Measurements from ENCODE around the gene EPN3.

Gene EPN3

GRCh38 chr17:50559674-50560184 is 27.2 kb downstream of the EPN3 start:
- peaks cover 13 to 54% (median 51%) of the 10 kb centered on the region in 3 experiments for H3K27me3 ChIP-seq (ENCODE audit: control insufficient read depth in 3 of 3, insufficient read depth in 3 of 3, low read depth in 1 of 3, low read length in 3 of 3)
- H4K8ac ChIP-seq (ENCODE audit: low read depth, low read length) = no peak overlapping the region
- H2AFZ ChIP-seq (ENCODE audit: low read length) = peak overlapping the region; percentile 97
- H3K4me2 ChIP-seq (ENCODE audit: insufficient read depth, low read length, poor library complexity, severe bottlenecking) = peak overlapping the region; percentile 94
- DNase-seq (ENCODE audit: low spot score) = no peak
- H4K91ac ChIP-seq (ENCODE audit: low read depth, low read length, poor library complexity) = no peak overlapping the region
- peak overlapping the region; percentile 95 for H2BK15ac ChIP-seq (ENCODE audit: low read length)
- H3K36me3 ChIP-seq (replicated peaks in 1 of 2; ENCODE audit: control insufficient read depth in 2 of 2, insufficient read depth in 2 of 2, low read length in 2 of 2) = no peaks in the 10 kb centered on the region
- peak overlapping the region; percentile 52 to 77 for H3K4me3 ChIP-seq (ENCODE audit: low read length in 2 of 2)
- H3K9ac ChIP-seq (ENCODE audit: low read depth, low read length, poor library complexity) = no peak overlapping the region
- peak overlapping the region; percentile 90 for H2BK12ac ChIP-seq (ENCODE audit: low read length)
- no peaks in the 10 kb centered on the region for H3K79me1 ChIP-seq (ENCODE audit: low read depth, low read length)
- no peaks in the 10 kb centered on the region for H3K9me3 ChIP-seq (replicated peaks in 1 of 2; ENCODE audit: control insufficient read depth in 2 of 2, insufficient read depth in 1 of 2, low read depth in 1 of 2, low read length in 2 of 2)
- no peak overlapping the region for H3K27ac ChIP-seq (replicated peaks; ENCODE audit: low read length)
- H3K14ac ChIP-seq (ENCODE audit: low read length) = no peak overlapping the region
- H3K4me1 ChIP-seq (ENCODE audit: control insufficient read depth in 2 of 2, insufficient read depth in 1 of 2, low read depth in 1 of 2, low read length in 2 of 2) = peaks cover 33 to 41% of the 10 kb centered on the region in 2 donors
- H3K4ac ChIP-seq (ENCODE audit: low read length) = no peak overlapping the region
- H2BK5ac ChIP-seq (ENCODE audit: low read length) = peak overlapping the region; percentile 54
- H3K23ac ChIP-seq (ENCODE audit: low read depth, low read length, poor library complexity) = no peak overlapping the region
- peak overlapping the region; percentile 97 for H2AK5ac ChIP-seq (ENCODE audit: low read depth, low read length)
- no CpG with 5 or more reads among the region's 27 CpGs for WGBS, 2 donors (ENCODE audit: extremely low coverage in 2 of 2, insufficient read length in 2 of 2, insufficient replicate concordance in 1 of 2)
- no peak overlapping the region for H2BK120ac ChIP-seq (ENCODE audit: low read depth, low read length)
- peak overlapping the region; percentile 95 for H3K18ac ChIP-seq (ENCODE audit: low read length)

- Histone ChIP-seq H2BK12ac (ENCODE audit: low read length) (peak within 1 kb of the TSS; percentile 90), H3K4me1 (ENCODE audit: control insufficient read depth in 2 of 2, insufficient read depth in 1 of 2, low read depth in 1 of 2, low read length in 2 of 2) (peaks cover 37 to 46% of the 10 kb centered on the region in 2 donors), H3K79me1 (ENCODE audit: low read depth, low read length) (no peaks in the 10 kb centered on the region), H4K8ac (ENCODE audit: low read depth, low read length) (no peak within 1 kb of the TSS), H4K91ac (ENCODE audit: low read depth, low read length, poor library complexity) (no peak within 1 kb of the TSS), H3K4me2 (ENCODE audit: insufficient read depth, low read length, poor library complexity, severe bottlenecking) (peak within 1 kb of the TSS; percentile 94), H3K14ac (ENCODE audit: low read length) (no peak within 1 kb of the TSS), H3K4me3 (ENCODE audit: low read length in 2 of 2) (peak within 1 kb of the TSS; percentile 52 to 77), H3K9ac (ENCODE audit: low read depth, low read length, poor library complexity) (peak within 1 kb of the TSS; percentile 4), H2BK5ac (ENCODE audit: low read length) (peak within 1 kb of the TSS; percentile 54), H3K27ac (replicated peaks; ENCODE audit: low read length) (no peak within 1 kb of the TSS), H3K9me3 (replicated peaks in 1 of 2; ENCODE audit: control insufficient read depth in 2 of 2, insufficient read depth in 1 of 2, low read depth in 1 of 2, low read length in 2 of 2) (no peaks in the 10 kb centered on the region), H3K18ac (ENCODE audit: low read length) (peak within 1 kb of the TSS; percentile 91), H2AK5ac (ENCODE audit: low read depth, low read length) (peak within 1 kb of the TSS; percentile 97), H2AFZ (ENCODE audit: low read length) (peak within 1 kb of the TSS; percentile 97), H3K23ac (ENCODE audit: low read depth, low read length, poor library complexity) (no peak within 1 kb of the TSS), H2BK120ac (ENCODE audit: low read depth, low read length) (no peak within 1 kb of the TSS), H3K36me3 (replicated peaks in 1 of 2; ENCODE audit: control insufficient read depth in 2 of 2, insufficient read depth in 2 of 2, low read length in 2 of 2) (no peaks in the 10 kb centered on the region), H3K4ac (ENCODE audit: low read length) (no peak within 1 kb of the TSS), H2BK15ac (ENCODE audit: low read length) (peak within 1 kb of the TSS; percentile 95), H3K27me3 (ENCODE audit: control insufficient read depth in 3 of 3, insufficient read depth in 3 of 3, low read depth in 1 of 3, low read length in 3 of 3) (peaks cover 13 to 54% (median 51%) of the 10 kb centered on the region in 3 experiments)
- no CpG with 5 or more reads among the region's 56 CpGs for whole genome bisulfite sequencing, 2 donors (ENCODE audit: extremely low coverage in 2 of 2, insufficient read length in 2 of 2, insufficient replicate concordance in 1 of 2)
- peak; percentile 97 for DNase-seq (ENCODE audit: low spot score)
These were observed 27.8 kb downstream of the EPN3 start, which contains the start of gene CACNA1G for GRCh38 chr17:50560185-50560824. CACNA1G (plus strand) TSS chr17:50560715; CDS start chr17:50561460, 745 bp downstream.

- Histone ChIP-seq H3K4me1 (ENCODE audit: control insufficient read depth in 2 of 2, insufficient read depth in 1 of 2, low read depth in 1 of 2, low read length in 2 of 2) (peaks cover 45 to 54% of the 10 kb centered on the region in 2 donors), H3K27me3 (ENCODE audit: control insufficient read depth in 3 of 3, insufficient read depth in 3 of 3, low read depth in 1 of 3, low read length in 3 of 3) (peaks cover 13 to 54% (median 51%) of the 10 kb centered on the region in 3 experiments), H3K36me3 (replicated peaks in 1 of 2; ENCODE audit: control insufficient read depth in 2 of 2, insufficient read depth in 2 of 2, low read length in 2 of 2) (no peaks in the 10 kb centered on the region), H3K4me2 (ENCODE audit: insufficient read depth, low read length, poor library complexity, severe bottlenecking) (peak overlapping the region; percentile 94), H3K27ac (replicated peaks; ENCODE audit: low read length) (no peak overlapping the region), H2AFZ (ENCODE audit: low read length) (peak overlapping the region; percentile 97), H3K79me1 (ENCODE audit: low read depth, low read length) (no peaks in the 10 kb centered on the region), H3K18ac (ENCODE audit: low read length) (peak overlapping the region; percentile 88), H4K91ac (ENCODE audit: low read depth, low read length, poor library complexity) (no peak overlapping the region), H3K14ac (ENCODE audit: low read length) (no peak overlapping the region), H2BK5ac (ENCODE audit: low read length) (peak overlapping the region; percentile 34), H3K9me3 (replicated peaks in 1 of 2; ENCODE audit: control insufficient read depth in 2 of 2, insufficient read depth in 1 of 2, low read depth in 1 of 2, low read length in 2 of 2) (no peaks in the 10 kb centered on the region), H2BK120ac (ENCODE audit: low read depth, low read length) (no peak overlapping the region), H3K23ac (ENCODE audit: low read depth, low read length, poor library complexity) (no peak overlapping the region), H3K4ac (ENCODE audit: low read length) (no peak overlapping the region), H4K8ac (ENCODE audit: low read depth, low read length) (no peak overlapping the region), H2AK5ac (ENCODE audit: low read depth, low read length) (peak overlapping the region; percentile 62), H3K9ac (ENCODE audit: low read depth, low read length, poor library complexity) (peak overlapping the region; percentile 4), H3K4me3 (ENCODE audit: low read length in 2 of 2) (peak overlapping the region; percentile 52 to 75), H2BK12ac (ENCODE audit: low read length) (peak overlapping the region; percentile 54), H2BK15ac (ENCODE audit: low read length) (no peak overlapping the region)
- DNase-seq (ENCODE audit: low spot score) = no peak
- WGBS, 2 donors (ENCODE audit: extremely low coverage in 2 of 2, insufficient read length in 2 of 2, insufficient replicate concordance in 1 of 2) = no CpG with 5 or more reads among the region's 88 CpGs
These were observed 28.6 kb downstream of the EPN3 start for GRCh38 chr17:50560931-50561745.

- H3K23ac ChIP-seq (ENCODE audit: low read depth, low read length, poor library complexity) = no peak overlapping the region
- H2AK5ac ChIP-seq (ENCODE audit: low read depth, low read length) = peak overlapping the region; percentile 72
- H3K27ac ChIP-seq (replicated peaks; ENCODE audit: low read length) = no peak overlapping the region
- peaks cover 50 to 58% of the 10 kb centered on the region in 2 donors for H3K4me1 ChIP-seq (ENCODE audit: control insufficient read depth in 2 of 2, insufficient read depth in 1 of 2, low read depth in 1 of 2, low read length in 2 of 2)
- H4K91ac ChIP-seq (ENCODE audit: low read depth, low read length, poor library complexity) = no peak overlapping the region
- H3K18ac ChIP-seq (ENCODE audit: low read length) = peak overlapping the region; percentile 69
- H3K79me1 ChIP-seq (ENCODE audit: low read depth, low read length) = no peaks in the 10 kb centered on the region
- H3K4me3 ChIP-seq (ENCODE audit: low read length in 2 of 2) = peak overlapping the region in 1 of 2 donors; percentile 20
- peaks cover 13 to 54% (median 51%) of the 10 kb centered on the region in 3 experiments for H3K27me3 ChIP-seq (ENCODE audit: control insufficient read depth in 3 of 3, insufficient read depth in 3 of 3, low read depth in 1 of 3, low read length in 3 of 3)
- H3K4me2 ChIP-seq (ENCODE audit: insufficient read depth, low read length, poor library complexity, severe bottlenecking) = peak overlapping the region; percentile 94
- H2BK12ac ChIP-seq (ENCODE audit: low read length) = no peak overlapping the region
- H2BK120ac ChIP-seq (ENCODE audit: low read depth, low read length) = peak overlapping the region; percentile 77
- no peaks in the 10 kb centered on the region for H3K36me3 ChIP-seq (replicated peaks in 1 of 2; ENCODE audit: control insufficient read depth in 2 of 2, insufficient read depth in 2 of 2, low read length in 2 of 2)
- H4K8ac ChIP-seq (ENCODE audit: low read depth, low read length) = no peak overlapping the region
- H3K9ac ChIP-seq (ENCODE audit: low read depth, low read length, poor library complexity) = no peak overlapping the region
- no peak overlapping the region for H3K14ac ChIP-seq (ENCODE audit: low read length)
- peak overlapping the region; percentile 71 for H2BK5ac ChIP-seq (ENCODE audit: low read length)
- no peaks in the 10 kb centered on the region for H3K9me3 ChIP-seq (replicated peaks in 1 of 2; ENCODE audit: control insufficient read depth in 2 of 2, insufficient read depth in 1 of 2, low read depth in 1 of 2, low read length in 2 of 2)
- no peak overlapping the region for H3K4ac ChIP-seq (ENCODE audit: low read length)
- no peak overlapping the region for H2AFZ ChIP-seq (ENCODE audit: low read length)
- no peak for DNase-seq (ENCODE audit: low spot score)
- no CpG with 5 or more reads among the region's 27 CpGs for WGBS, 2 donors (ENCODE audit: extremely low coverage in 2 of 2, insufficient read length in 2 of 2, insufficient replicate concordance in 1 of 2)
- no peak overlapping the region for H2BK15ac ChIP-seq (ENCODE audit: low read length)
These were observed 29.2 kb downstream of the EPN3 start for GRCh38 chr17:50561746-50562141.
